ENCODE measurements around the gene CEBPG. TPM values are rescaled to one million over a fixed set of nuclear protein-coding genes. Genes with fewer than 3 reads are reported as not detected.

Gene CEBPG
- total and polyA plus RNA-seq, 2 donors (not counting 1 experiment from before 2014, with no cell fraction given), result 12.5 to 24.2 TPM

GRCh38 chr19:33383720-33384292, 10.3 kb downstream of the CEBPG start:
- no peak overlapping the region for H3K4me2 ChIP-seq (replicated peaks; ENCODE audit: low read depth, low read length, poor library complexity, severe bottlenecking)
- intact Hi-C loops (cut with micrococcal nuclease), result no loop called here
- DNase-seq (no peak), ATAC-seq (ENCODE audit: low read depth) (no peak)
- WGBS (ENCODE audit: insufficient coverage), result 90% methylated on average over 12 of the region's 13 CpGs
- H3K79me2 ChIP-seq (ENCODE audit: control insufficient read depth, insufficient read depth, low read length), result peaks cover 48% of the 10 kb centered on the region
- Mint-ChIP-seq H3K9me3 (ENCODE audit: insufficient read depth) (no peaks in the 10 kb centered on the region), H3K27me3 (no peaks in the 10 kb centered on the region), H3K4me1 (peaks cover 20% of the 10 kb centered on the region), H3K4me3 (no peak overlapping the region), H3K27ac (no peak overlapping the region)
- no peak overlapping the region for H3K27ac ChIP-seq (ENCODE audit: low read length in 2 of 2)
- no peak overlapping the region for H2AFZ ChIP-seq (ENCODE audit: insufficient read depth, low read depth, low read length, poor library complexity, severe bottlenecking)
- H3K27me3 ChIP-seq (replicated peaks in 1 of 4; ENCODE audit: control extremely low read depth in 1 of 4, control insufficient read depth in 3 of 4, insufficient read depth in 4 of 4, low read length in 3 of 4), result no peaks in the 10 kb centered on the region
- POLR2A ChIA-PET, result no interaction called here
- TF ChIP-seq EZH2 (IDR thresholded peaks at IDR 0.05; ENCODE audit: borderline replicate concordance, insufficient read depth, low read depth, low read length, poor library complexity, severe bottlenecking) (no peak), CTCF (IDR thresholded peaks at IDR 0.05) (no peak)
- H4K20me1 ChIP-seq (ENCODE audit: control insufficient read depth, insufficient read depth, low read length, poor library complexity, severe bottlenecking), result peaks cover 58% of the 10 kb centered on the region
- no peak overlapping the region for H3K4me3 ChIP-seq (ENCODE audit: control extremely low read depth in 1 of 5, extremely low read depth in 1 of 5, insufficient read depth in 1 of 5, low read depth in 2 of 5, low read length in 4 of 5)
- CTCF ChIA-PET, result interaction anchor here (1.1 to 1.5 kb wide), 4 partner anchors 10 to 148 kb away, joined by 3 to 4 read pairs (median 3); partner anchors contain the start of gene CEBPG
- H3K9me3 ChIP-seq (ENCODE audit: control extremely low read depth in 1 of 3, control insufficient read depth in 2 of 3, insufficient read depth in 1 of 3, low read length in 2 of 3), result no peaks in the 10 kb centered on the region
- H3K4me1 ChIP-seq (ENCODE audit: control insufficient read depth in 2 of 2, insufficient read depth in 2 of 2, low read length in 2 of 2), result no peaks in the 10 kb centered on the region
- peaks cover 0 to 16% of the 10 kb centered on the region in 2 experiments for H3K36me3 ChIP-seq (replicated peaks in 1 of 2; ENCODE audit: control extremely low read depth in 1 of 2, control insufficient read depth in 1 of 2, extremely low read depth in 1 of 2, insufficient read depth in 2 of 2, low read length in 1 of 2)
- H3K9ac ChIP-seq (ENCODE audit: low read length), result no peak overlapping the region

GRCh38 chr19:33384983-33385382, 11.5 kb downstream of the CEBPG start:
- H4K20me1 ChIP-seq (ENCODE audit: control insufficient read depth, insufficient read depth, low read length, poor library complexity, severe bottlenecking), result peaks cover 46% of the 10 kb centered on the region
- 98% methylated on average over 5 of the region's 8 CpGs for WGBS (ENCODE audit: insufficient coverage)
- intact Hi-C loops (cut with micrococcal nuclease), result no loop called here

More at GRCh38 chr19:33384983-33385382, 11.5 kb downstream of the CEBPG start:
- Mint-ChIP-seq H3K27me3 (no peaks in the 10 kb centered on the region), H3K4me3 (no peak overlapping the region), H3K27ac (no peak overlapping the region), H3K9me3 (ENCODE audit: insufficient read depth) (no peaks in the 10 kb centered on the region), H3K4me1 (peaks cover 15% of the 10 kb centered on the region)
- no peaks in the 10 kb centered on the region for H3K9me3 ChIP-seq (ENCODE audit: control extremely low read depth in 1 of 3, control insufficient read depth in 2 of 3, insufficient read depth in 1 of 3, low read length in 2 of 3)
- H3K4me2 ChIP-seq (replicated peaks; ENCODE audit: low read depth, low read length, poor library complexity, severe bottlenecking), result no peak overlapping the region
- POLR2A ChIA-PET, result interaction anchor here (0.6 kb wide), 1 partner anchor 305 kb away, joined by 5 read pairs; no protein-coding TSS in a partner anchor
- TF ChIP-seq CTCF (IDR thresholded peaks at IDR 0.05) (no peak), EZH2 (IDR thresholded peaks at IDR 0.05; ENCODE audit: borderline replicate concordance, insufficient read depth, low read depth, low read length, poor library complexity, severe bottlenecking) (no peak)
- CTCF ChIA-PET, result interaction anchor here (0.7 to 1.2 kb wide), 4 partner anchors 11 to 82 kb away, joined by 3 read pairs; partner anchors contain the start of gene CEBPG
- H3K4me1 ChIP-seq (ENCODE audit: control insufficient read depth in 2 of 2, insufficient read depth in 2 of 2, low read length in 2 of 2), result no peaks in the 10 kb centered on the region
- no peak overlapping the region for H3K27ac ChIP-seq (ENCODE audit: low read length in 2 of 2)
- H3K27me3 ChIP-seq (replicated peaks in 1 of 4; ENCODE audit: control extremely low read depth in 1 of 4, control insufficient read depth in 3 of 4, insufficient read depth in 4 of 4, low read length in 3 of 4), result no peaks in the 10 kb centered on the region
- peaks cover 0 to 9% of the 10 kb centered on the region in 2 experiments for H3K36me3 ChIP-seq (replicated peaks in 1 of 2; ENCODE audit: control extremely low read depth in 1 of 2, control insufficient read depth in 1 of 2, extremely low read depth in 1 of 2, insufficient read depth in 2 of 2, low read length in 1 of 2)
- H3K9ac ChIP-seq (ENCODE audit: low read length), result no peak overlapping the region
- H3K4me3 ChIP-seq (ENCODE audit: control extremely low read depth in 1 of 5, extremely low read depth in 1 of 5, insufficient read depth in 1 of 5, low read depth in 2 of 5, low read length in 4 of 5), result no peak overlapping the region
- no peak overlapping the region for H2AFZ ChIP-seq (ENCODE audit: insufficient read depth, low read depth, low read length, poor library complexity, severe bottlenecking)
- ATAC-seq (ENCODE audit: low read depth), result no peak
- peaks cover 36% of the 10 kb centered on the region for H3K79me2 ChIP-seq (ENCODE audit: control insufficient read depth, insufficient read depth, low read length)
- DNase-seq, result no peak

Measured in B cell (primary cell).